Endothelial cell of umbilical vein (primary cell): Measurements from ENCODE around the gene COPS3. TPM values are rescaled to one million over a fixed set of nuclear protein-coding genes. Genes with fewer than 3 reads are reported as not detected.

Source experiments
- BruUV-seq: library from RNA; stranded (reverse); fragments of 400-500 nt; replicated peaks from 2 replicates; lab custom pipeline; 2021; lab: Mats Ljungman, UMichigan
- CTCF ChIA-PET: fragments of 300-600, 350-600 bp; sonication (Branson Sonifier 250); formaldehyde crosslinking; loops from one replicate; lab custom pipeline; 2021; ENCODE audit warnings: antibody characterized with exemption, inconsistent platforms; lab: Charles Lee
- POLR2A ChIA-PET: fragments of 300-600, 350-600 bp; sonication (Branson Sonifier 250); formaldehyde crosslinking; loops from one replicate; lab custom pipeline; 2021; ENCODE audit warnings: antibody characterized with exemption, inconsistent platforms; lab: Charles Lee
- DNase-seq: peaks from one replicate; pipeline ENCODE4 v3.0.0-alpha.2; 2011; ENCODE audit warnings: low read depth, low spot score
- FAIRE-seq: peaks from 2 replicates; lab custom pipeline; 2011; peaks lifted over from hg19 to GRCh38; lab: Jason Lieb, UNC
- H2AFZ ChIP-seq: 2 replicates; pipeline ENCODE4 v1.6.0; 2012; ENCODE audit warnings: low read depth, low read length, control low read depth, inconsistent platforms
- H3K27ac ChIP-seq: 2 replicates; pipeline ENCODE4 v1.5.1; 2011; ENCODE audit warnings: low read depth, mild to moderate bottlenecking, control low read depth, low read length, moderate library complexity; ENCODE audit not compliant: insufficient read depth
- H3K27me3 ChIP-seq, 2 experiments: 2 replicates each; pipeline versions ENCODE4 v1.6.0 to v1.6.1; 2011; ENCODE audit warnings: low read length in 2 of 2, mixed read lengths in 1 of 2; ENCODE audit not compliant: control insufficient read depth in 2 of 2, insufficient read depth in 2 of 2
- H3K36me3 ChIP-seq, 2 experiments: 2 replicates in 1 of 2; 3 replicates in 1 of 2; pipeline ENCODE4 v1.5.1; 2011; ENCODE audit warnings: low read length in 2 of 2, mild to moderate bottlenecking in 1 of 2, moderate library complexity in 1 of 2; ENCODE audit not compliant: control insufficient read depth in 2 of 2, insufficient read depth in 2 of 2; ENCODE audit errors: extremely low read depth in 1 of 2
- H3K4me1 ChIP-seq: 3 replicates; pipeline ENCODE4 v1.5.1; 2011; ENCODE audit warnings: mild to moderate bottlenecking, low read length; ENCODE audit not compliant: control insufficient read depth, insufficient read depth; ENCODE audit errors: extremely low read depth
- H3K4me2 ChIP-seq: 2 replicates; pipeline ENCODE4 v1.6.1; 2011; ENCODE audit warnings: low read length, control low read depth, mixed read lengths; ENCODE audit not compliant: insufficient read depth
- H3K4me3 ChIP-seq, 3 experiments: fragments of 200-600 bp in 1 of 3; sonication (generic), shearing (Covaris generic) in 1 of 3; replicated peaks in 1 of 3; 2 replicates each; pipeline ENCODE4 v1.5.1; 2011 to 2016; ENCODE audit warnings: control low read depth in 3 of 3, low read length in 3 of 3, mild to moderate bottlenecking in 2 of 3, inconsistent platforms in 1 of 3, low read depth in 1 of 3, moderate library complexity in 1 of 3; ENCODE audit not compliant: insufficient read depth in 1 of 3
- H3K79me2 ChIP-seq: 2 replicates; pipeline ENCODE4 v1.6.0; 2012; ENCODE audit warnings: low read length, inconsistent platforms; ENCODE audit not compliant: control insufficient read depth, insufficient read depth
- H3K9ac ChIP-seq: replicated peaks from 2 replicates; pipeline ENCODE3; 2011; ENCODE audit warnings: low read length, control low read depth; ENCODE audit not compliant: insufficient read depth; ENCODE audit errors: extremely low read depth
- H3K9me1 ChIP-seq: replicated peaks from 3 replicates; pipeline ENCODE4 v1.6.0; 2011; ENCODE audit warnings: mild to moderate bottlenecking, low read length; ENCODE audit not compliant: control insufficient read depth, insufficient read depth; ENCODE audit errors: extremely low read depth
- H3K9me3 ChIP-seq: replicated peaks from 2 replicates; pipeline ENCODE4 v1.5.1; 2012; ENCODE audit warnings: low read length, inconsistent platforms; ENCODE audit not compliant: control insufficient read depth, insufficient read depth
- H4K20me1 ChIP-seq: replicated peaks from 2 replicates; pipeline ENCODE3; 2011; ENCODE audit warnings: mild to moderate bottlenecking, low read length; ENCODE audit not compliant: control insufficient read depth, insufficient read depth; ENCODE audit errors: extremely low read depth
- EZH2 ChIP-seq: IDR thresholded peaks from 2 replicates; pipeline ENCODE4 v1.6.1; 2012; ENCODE audit warnings: borderline replicate concordance, low read depth, mild to moderate bottlenecking, moderate library complexity, low read length, inconsistent platforms; ENCODE audit not compliant: severe bottlenecking
- FOS ChIP-seq: IDR thresholded peaks from 2 replicates; pipeline ENCODE4 v1.6.1; 2011; ENCODE audit warnings: mild to moderate bottlenecking, low read length, moderate library complexity, borderline replicate concordance; ENCODE audit not compliant: insufficient read depth
- GATA2 ChIP-seq: IDR thresholded peaks from 2 replicates; pipeline ENCODE4 v1.7.0; 2011; ENCODE audit warnings: low read depth, mild to moderate bottlenecking, moderate library complexity, mixed read lengths, low read length; ENCODE audit not compliant: insufficient read length, insufficient read depth
- JUN ChIP-seq: IDR thresholded peaks from 2 replicates; pipeline ENCODE4 v1.6.1; 2011; ENCODE audit warnings: borderline replicate concordance, low read depth; ENCODE audit not compliant: insufficient read length, insufficient read depth
- MYC ChIP-seq: IDR thresholded peaks from one replicate; pipeline ENCODE4 v1.6.1; 2011; ENCODE audit warnings: mild to moderate bottlenecking, low read depth, low read length
- POLR2A ChIP-seq: IDR thresholded peaks from 2 replicates; pipeline ENCODE4 v1.6.1; 2012; ENCODE audit warnings: low read depth, mild to moderate bottlenecking, control low read depth, low read length
- POLR2AphosphoS5 ChIP-seq: IDR thresholded peaks from 2 replicates; pipeline ENCODE4 v1.6.1; 2012; ENCODE audit warnings: low read depth, mild to moderate bottlenecking, control low read depth, low read length, moderate library complexity; ENCODE audit not compliant: insufficient read depth
- dilution Hi-C: fragments of 300-500 bp; cut with MboI; formaldehyde crosslinking; loops from one replicate; pipeline ENCODE4 v1.15.0; 2019; ENCODE audit warnings: low sequenced_read_pairs; ENCODE audit not compliant: extremely low pct_ligation_motif_present
- intact Hi-C: fragments of 100-400 bp; cut with micrococcal nuclease; formaldehyde crosslinking; loops from one replicate; pipeline ENCODE4 v1.10.0; 2022
- polyA plus RNA-seq, 4 experiments: library from polyadenylated mRNA; depleted of rRNA in 3 of 4; stranded (reverse) in 3 of 4; unstranded in 1 of 4; fragments of >200 nt; gene quantifications; 2 replicates each; pipeline versions ENCODE4 v1.2.1 to v1.2.3, GENCODE V29; 2011 to 2012; ENCODE audit warnings: missing spikeins in 1 of 4
- total RNA-seq: library from RNA; stranded (reverse); gene quantifications from 2 replicates; pipeline ENCODE4 v1.2.3, GENCODE V29; 2021
- TF ChIP-seq, protein P1 (sequence below): IDR thresholded peaks from 2 replicates; pipeline ENCODE4 v1.6.1; 2011; ENCODE audit not compliant: insufficient read depth, insufficient read length
- TF ChIP-seq, protein P2 (sequence below), 2 donors: IDR thresholded peaks; 1 replicate in 1 of 2; 2 replicates in 1 of 2; pipeline ENCODE4 v1.5.1; 2011; ENCODE audit warnings: low read length in 2 of 2, mild to moderate bottlenecking in 2 of 2, moderate library complexity in 2 of 2, control low read depth in 1 of 2, inconsistent platforms in 1 of 2, low read depth in 1 of 2; ENCODE audit not compliant: insufficient read depth in 1 of 2; ENCODE audit errors: extremely low read depth in 1 of 2

The COPS3 gene
- total and polyA plus RNA-seq, 2 donors (not counting 3 experiments of a cell fraction or from before 2014, with no cell fraction given) = 54.8 to 80.9 TPM

DNA sequence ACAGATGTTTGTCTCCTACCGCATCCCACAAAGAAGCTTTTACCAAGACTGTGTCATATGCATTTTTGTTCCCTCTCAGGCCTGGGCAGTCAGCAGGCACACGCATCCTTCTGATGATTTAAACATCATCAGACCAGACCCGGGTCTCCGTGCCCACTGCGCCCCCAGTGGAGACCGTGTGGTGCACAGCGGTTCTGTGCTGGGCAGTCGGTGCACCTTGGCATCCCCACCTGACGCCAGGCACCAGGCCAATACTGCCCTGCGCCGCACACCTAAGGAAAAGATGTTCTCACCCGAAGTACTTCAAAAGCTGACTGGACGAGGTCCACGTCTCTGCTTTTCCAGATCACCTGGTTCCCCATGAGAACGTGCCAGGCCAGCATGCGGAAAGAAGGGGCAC is 64.3 kb downstream of the COPS3 start:
- Histone ChIP-seq H3K4me3 (no peak overlapping the region), H3K4me2 (no peak overlapping the region), H3K27me3 (no peaks in the 10 kb centered on the region), H2AFZ (no peak overlapping the region), H3K9me1 (no peaks in the 10 kb centered on the region), H3K79me2 (no peaks in the 10 kb centered on the region), H3K36me3 (peaks cover 19 to 72% of the 10 kb centered on the region in 2 experiments), H4K20me1 (no peaks in the 10 kb centered on the region), H3K4me1 (no peaks in the 10 kb centered on the region), H3K9me3 (no peaks in the 10 kb centered on the region), H3K9ac (no peak overlapping the region), H3K27ac (no peak overlapping the region)
- dilution Hi-C loops = no loop called here
- no peak for TF ChIP-seq FOS
- TF ChIP-seq POLR2AphosphoS5 = no peak
- no peak for TF ChIP-seq GATA2
- no peak for TF ChIP-seq JUN
- no peak for TF ChIP-seq EZH2
- TF ChIP-seq POLR2A = no peak
- TF ChIP-seq, protein P1, sequence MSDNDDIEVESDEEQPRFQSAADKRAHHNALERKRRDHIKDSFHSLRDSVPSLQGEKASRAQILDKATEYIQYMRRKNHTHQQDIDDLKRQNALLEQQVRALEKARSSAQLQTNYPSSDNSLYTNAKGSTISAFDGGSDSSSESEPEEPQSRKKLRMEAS = no peak
- TF ChIP-seq, protein P2, sequence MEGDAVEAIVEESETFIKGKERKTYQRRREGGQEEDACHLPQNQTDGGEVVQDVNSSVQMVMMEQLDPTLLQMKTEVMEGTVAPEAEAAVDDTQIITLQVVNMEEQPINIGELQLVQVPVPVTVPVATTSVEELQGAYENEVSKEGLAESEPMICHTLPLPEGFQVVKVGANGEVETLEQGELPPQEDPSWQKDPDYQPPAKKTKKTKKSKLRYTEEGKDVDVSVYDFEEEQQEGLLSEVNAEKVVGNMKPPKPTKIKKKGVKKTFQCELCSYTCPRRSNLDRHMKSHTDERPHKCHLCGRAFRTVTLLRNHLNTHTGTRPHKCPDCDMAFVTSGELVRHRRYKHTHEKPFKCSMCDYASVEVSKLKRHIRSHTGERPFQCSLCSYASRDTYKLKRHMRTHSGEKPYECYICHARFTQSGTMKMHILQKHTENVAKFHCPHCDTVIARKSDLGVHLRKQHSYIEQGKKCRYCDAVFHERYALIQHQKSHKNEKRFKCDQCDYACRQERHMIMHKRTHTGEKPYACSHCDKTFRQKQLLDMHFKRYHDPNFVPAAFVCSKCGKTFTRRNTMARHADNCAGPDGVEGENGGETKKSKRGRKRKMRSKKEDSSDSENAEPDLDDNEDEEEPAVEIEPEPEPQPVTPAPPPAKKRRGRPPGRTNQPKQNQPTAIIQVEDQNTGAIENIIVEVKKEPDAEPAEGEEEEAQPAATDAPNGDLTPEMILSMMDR (IDR thresholded peaks at IDR 0.05; ENCODE audit: extremely low read depth in 1 of 2, insufficient read depth in 1 of 2, low read depth in 1 of 2, low read length in 2 of 2) = no peak
- TF ChIP-seq MYC = no peak
- DNase-seq = no peak
- no TSS peak for BruUV-seq
- FAIRE-seq = no peak
- intact Hi-C loops = no loop called here
- ChIA-PET POLR2A (no interaction called here), CTCF (interaction anchor here (1.7 kb wide), 1 partner anchor 75 kb away, joined by 3 read pairs; no protein-coding TSS in a partner anchor)
